DOHH2 (cell line): ENCODE measurements around the gene SMAD7.

Experiments used
- H3F3A ChIP-seq: fragments of 200-600 bp; sonication (generic), shearing (Covaris generic); 2 replicates; pipeline ENCODE4 v1.6.0; 2016; ENCODE audit warnings: antibody characterized with exemption, mild to moderate bottlenecking; ENCODE audit not compliant: control insufficient read depth, insufficient read depth
- H3K27ac ChIP-seq: fragments of 200-600 bp; sonication (generic); 2 replicates; pipeline ENCODE4 v1.5.1; 2014; ENCODE audit warnings: low read depth, mild to moderate bottlenecking, low read length, moderate library complexity
- H3K27me3 ChIP-seq: fragments of 200-600 bp; sonication (generic); 2 replicates; pipeline ENCODE4 v1.6.1; 2014; ENCODE audit warnings: mild to moderate bottlenecking, low read length, mixed read lengths; ENCODE audit not compliant: control insufficient read depth
- H3K36me3 ChIP-seq: fragments of 200-600 bp; sonication (generic); 2 replicates; pipeline ENCODE4 v1.6.1; 2014; ENCODE audit warnings: mild to moderate bottlenecking, low read length, moderate library complexity, mixed read lengths; ENCODE audit not compliant: control insufficient read depth
- H3K4me1 ChIP-seq: fragments of 200-600 bp; sonication (generic); 2 replicates; pipeline ENCODE4 v1.6.1; 2014; ENCODE audit warnings: mild to moderate bottlenecking, low read length, mixed read lengths; ENCODE audit not compliant: control insufficient read depth
- H3K4me2 ChIP-seq: fragments of 200-600 bp; sonication (generic); 2 replicates; pipeline ENCODE4 v1.6.0; 2014; ENCODE audit warnings: mild to moderate bottlenecking, low read length, moderate library complexity
- H3K4me3 ChIP-seq: fragments of 200-600 bp; sonication (generic); 2 replicates; pipeline ENCODE4 v1.5.1; 2014; ENCODE audit warnings: mild to moderate bottlenecking, low read length, mixed read lengths
- H3K79me2 ChIP-seq: fragments of 200-600 bp; sonication (generic); 2 replicates; pipeline ENCODE4 v1.6.1; 2014; ENCODE audit warnings: mild to moderate bottlenecking, low read length, mixed read lengths; ENCODE audit not compliant: control insufficient read depth
- H3K9me2 ChIP-seq: fragments of 200-600 bp; sonication (generic); replicated peaks from 2 replicates; pipeline ENCODE4 v1.6.1; 2014; ENCODE audit warnings: mild to moderate bottlenecking, low read length, mixed read lengths; ENCODE audit not compliant: control insufficient read depth
- H3K9me3 ChIP-seq: fragments of 200-600 bp; sonication (generic); 2 replicates; pipeline ENCODE4 v1.6.1; 2014; ENCODE audit warnings: antibody characterized with exemption, low read length, mixed read lengths; ENCODE audit not compliant: control insufficient read depth, insufficient read depth
- H4K20me1 ChIP-seq: fragments of 200-600 bp; sonication (generic); 2 replicates; pipeline ENCODE4 v1.6.0; 2014; ENCODE audit warnings: low read depth, mild to moderate bottlenecking, antibody characterized with exemption, low read length, moderate library complexity; ENCODE audit not compliant: control insufficient read depth, insufficient read depth
- CTCF ChIP-seq: fragments of 200-600 bp; sonication (generic); IDR thresholded peaks from one replicate; pipeline ENCODE4 v1.5.1; 2014; ENCODE audit warnings: antibody characterized with exemption, mild to moderate bottlenecking, low read depth, low read length; ENCODE audit not compliant: poor library complexity, severe bottlenecking
- EZH2phosphoT487 ChIP-seq: fragments of 200-600 bp; sonication (generic); IDR thresholded peaks from 2 replicates; pipeline ENCODE4 v1.6.1; 2017; ENCODE audit warnings: borderline replicate concordance, mild to moderate bottlenecking, antibody characterized with exemption, low read length, moderate library complexity, mixed read lengths

Gene SMAD7

GRCh38 chr18:48962994-48963561 is 12.3 kb upstream of the SMAD7 start:
- no peak for TF ChIP-seq CTCF
- TF ChIP-seq EZH2phosphoT487, result no peak
- Histone ChIP-seq H3K4me2 (no peak overlapping the region), H3K27ac (no peak overlapping the region), H3K79me2 (no peaks in the 10 kb centered on the region), H3K4me3 (no peak overlapping the region), H3K9me2 (no peaks in the 10 kb centered on the region), H3K27me3 (peaks cover 34% of the 10 kb centered on the region), H3K9me3 (no peaks in the 10 kb centered on the region), H4K20me1 (no peaks in the 10 kb centered on the region), H3F3A (no peaks in the 10 kb centered on the region), H3K4me1 (no peaks in the 10 kb centered on the region), H3K36me3 (no peaks in the 10 kb centered on the region)

GRCh38 chr18:48962252-48962993 is 11.7 kb upstream of the SMAD7 start:
- no peak overlapping the region for H3K27ac ChIP-seq
- H3K79me2 ChIP-seq, result no peaks in the 10 kb centered on the region
- H3K9me2 ChIP-seq, result no peaks in the 10 kb centered on the region
- TF ChIP-seq CTCF, result no peak
- no peak for TF ChIP-seq EZH2phosphoT487
- no peak overlapping the region for H3K4me3 ChIP-seq
- no peaks in the 10 kb centered on the region for H3K36me3 ChIP-seq
- peaks cover 32% of the 10 kb centered on the region for H3K27me3 ChIP-seq
- H3F3A ChIP-seq, result no peaks in the 10 kb centered on the region
- H3K4me1 ChIP-seq, result no peaks in the 10 kb centered on the region
- no peaks in the 10 kb centered on the region for H4K20me1 ChIP-seq
- H3K9me3 ChIP-seq, result no peaks in the 10 kb centered on the region
- no peak overlapping the region for H3K4me2 ChIP-seq

- no peaks in the 10 kb centered on the region for H3K4me1 ChIP-seq
- H3K4me3 ChIP-seq, result no peak overlapping the region
- no peaks in the 10 kb centered on the region for H4K20me1 ChIP-seq
- H3K9me2 ChIP-seq, result no peaks in the 10 kb centered on the region
- TF ChIP-seq EZH2phosphoT487 (no peak), CTCF (no peak)
- no peak overlapping the region for H3K4me2 ChIP-seq
- no peaks in the 10 kb centered on the region for H3K36me3 ChIP-seq
- no peaks in the 10 kb centered on the region for H3K9me3 ChIP-seq
- H3K27ac ChIP-seq, result no peak overlapping the region
- H3F3A ChIP-seq, result no peaks in the 10 kb centered on the region
- no peaks in the 10 kb centered on the region for H3K79me2 ChIP-seq
- H3K27me3 ChIP-seq, result peaks cover 38% of the 10 kb centered on the region
Observed at GRCh38 chr18:48961547-48961946, 10.8 kb upstream of the SMAD7 start.
